DOHH2 (cell line): Measurements from ENCODE around the gene SH2B2.

Experiments used
- H3F3A ChIP-seq: fragments of 200-600 bp; sonication (generic), shearing (Covaris generic); 2 replicates; pipeline ENCODE4 v1.6.0; 2016; ENCODE audit warnings: antibody characterized with exemption, mild to moderate bottlenecking; ENCODE audit not compliant: control insufficient read depth, insufficient read depth
- H3K27ac ChIP-seq: fragments of 200-600 bp; sonication (generic); 2 replicates; pipeline ENCODE4 v1.5.1; 2014; ENCODE audit warnings: low read depth, mild to moderate bottlenecking, low read length, moderate library complexity
- H3K27me3 ChIP-seq: fragments of 200-600 bp; sonication (generic); 2 replicates; pipeline ENCODE4 v1.6.1; 2014; ENCODE audit warnings: mild to moderate bottlenecking, low read length, mixed read lengths; ENCODE audit not compliant: control insufficient read depth
- H3K36me3 ChIP-seq: fragments of 200-600 bp; sonication (generic); 2 replicates; pipeline ENCODE4 v1.6.1; 2014; ENCODE audit warnings: mild to moderate bottlenecking, low read length, moderate library complexity, mixed read lengths; ENCODE audit not compliant: control insufficient read depth
- H3K4me1 ChIP-seq: fragments of 200-600 bp; sonication (generic); 2 replicates; pipeline ENCODE4 v1.6.1; 2014; ENCODE audit warnings: mild to moderate bottlenecking, low read length, mixed read lengths; ENCODE audit not compliant: control insufficient read depth
- H3K4me2 ChIP-seq: fragments of 200-600 bp; sonication (generic); 2 replicates; pipeline ENCODE4 v1.6.0; 2014; ENCODE audit warnings: mild to moderate bottlenecking, low read length, moderate library complexity
- H3K4me3 ChIP-seq: fragments of 200-600 bp; sonication (generic); 2 replicates; pipeline ENCODE4 v1.5.1; 2014; ENCODE audit warnings: mild to moderate bottlenecking, low read length, mixed read lengths
- H3K79me2 ChIP-seq: fragments of 200-600 bp; sonication (generic); 2 replicates; pipeline ENCODE4 v1.6.1; 2014; ENCODE audit warnings: mild to moderate bottlenecking, low read length, mixed read lengths; ENCODE audit not compliant: control insufficient read depth
- H3K9me2 ChIP-seq: fragments of 200-600 bp; sonication (generic); replicated peaks from 2 replicates; pipeline ENCODE4 v1.6.1; 2014; ENCODE audit warnings: mild to moderate bottlenecking, low read length, mixed read lengths; ENCODE audit not compliant: control insufficient read depth
- H3K9me3 ChIP-seq: fragments of 200-600 bp; sonication (generic); 2 replicates; pipeline ENCODE4 v1.6.1; 2014; ENCODE audit warnings: antibody characterized with exemption, low read length, mixed read lengths; ENCODE audit not compliant: control insufficient read depth, insufficient read depth
- H4K20me1 ChIP-seq: fragments of 200-600 bp; sonication (generic); 2 replicates; pipeline ENCODE4 v1.6.0; 2014; ENCODE audit warnings: low read depth, mild to moderate bottlenecking, antibody characterized with exemption, low read length, moderate library complexity; ENCODE audit not compliant: control insufficient read depth, insufficient read depth
- EZH2phosphoT487 ChIP-seq: fragments of 200-600 bp; sonication (generic); IDR thresholded peaks from 2 replicates; pipeline ENCODE4 v1.6.1; 2017; ENCODE audit warnings: borderline replicate concordance, mild to moderate bottlenecking, antibody characterized with exemption, low read length, moderate library complexity, mixed read lengths
- TF ChIP-seq, protein P1 (sequence below): fragments of 200-600 bp; sonication (generic); IDR thresholded peaks from one replicate; pipeline ENCODE4 v1.5.1; 2014; ENCODE audit warnings: antibody characterized with exemption, mild to moderate bottlenecking, low read depth, low read length; ENCODE audit not compliant: poor library complexity, severe bottlenecking

The SH2B2 gene

DNA sequence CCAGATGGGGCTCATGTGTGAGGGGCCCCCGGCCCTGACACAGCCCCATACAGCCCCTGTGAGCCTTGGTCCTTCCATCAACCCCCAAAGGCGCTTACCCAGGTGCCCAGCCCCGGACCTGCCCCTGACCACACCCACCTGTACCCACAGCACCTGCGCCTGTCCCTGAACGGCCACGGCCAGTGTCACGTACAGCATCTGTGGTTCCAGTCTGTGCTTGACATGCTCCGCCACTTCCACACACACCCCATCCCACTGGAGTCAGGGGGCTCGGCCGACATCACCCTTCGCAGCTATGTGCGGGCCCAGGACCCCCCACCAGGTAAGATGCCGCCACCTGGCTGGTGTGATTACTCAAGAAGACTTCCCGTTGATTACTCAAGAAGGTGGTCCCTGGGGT lies 33.5 kb downstream of the SH2B2 start:
- no peaks in the 10 kb centered on the region for H3K9me2 ChIP-seq
- peaks cover 57% of the 10 kb centered on the region for H3K79me2 ChIP-seq
- peaks cover 56% of the 10 kb centered on the region for H3K4me1 ChIP-seq
- 0 out of 2 replicates have a peak overlapping the region, but pooled peaks have one; percentile 0 for H3K27ac ChIP-seq
- H3K4me3 ChIP-seq = no peak overlapping the region
- peaks cover 24% of the 10 kb centered on the region for H4K20me1 ChIP-seq
- H3K4me2 ChIP-seq = no peak overlapping the region
- no peaks in the 10 kb centered on the region for H3K27me3 ChIP-seq
- peaks cover 42% of the 10 kb centered on the region for H3F3A ChIP-seq
- TF ChIP-seq EZH2phosphoT487 = no peak
- TF ChIP-seq, protein P1, sequence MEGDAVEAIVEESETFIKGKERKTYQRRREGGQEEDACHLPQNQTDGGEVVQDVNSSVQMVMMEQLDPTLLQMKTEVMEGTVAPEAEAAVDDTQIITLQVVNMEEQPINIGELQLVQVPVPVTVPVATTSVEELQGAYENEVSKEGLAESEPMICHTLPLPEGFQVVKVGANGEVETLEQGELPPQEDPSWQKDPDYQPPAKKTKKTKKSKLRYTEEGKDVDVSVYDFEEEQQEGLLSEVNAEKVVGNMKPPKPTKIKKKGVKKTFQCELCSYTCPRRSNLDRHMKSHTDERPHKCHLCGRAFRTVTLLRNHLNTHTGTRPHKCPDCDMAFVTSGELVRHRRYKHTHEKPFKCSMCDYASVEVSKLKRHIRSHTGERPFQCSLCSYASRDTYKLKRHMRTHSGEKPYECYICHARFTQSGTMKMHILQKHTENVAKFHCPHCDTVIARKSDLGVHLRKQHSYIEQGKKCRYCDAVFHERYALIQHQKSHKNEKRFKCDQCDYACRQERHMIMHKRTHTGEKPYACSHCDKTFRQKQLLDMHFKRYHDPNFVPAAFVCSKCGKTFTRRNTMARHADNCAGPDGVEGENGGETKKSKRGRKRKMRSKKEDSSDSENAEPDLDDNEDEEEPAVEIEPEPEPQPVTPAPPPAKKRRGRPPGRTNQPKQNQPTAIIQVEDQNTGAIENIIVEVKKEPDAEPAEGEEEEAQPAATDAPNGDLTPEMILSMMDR = no peak
- H3K36me3 ChIP-seq = peaks cover 91% of the 10 kb centered on the region
- no peaks in the 10 kb centered on the region for H3K9me3 ChIP-seq

DNA sequence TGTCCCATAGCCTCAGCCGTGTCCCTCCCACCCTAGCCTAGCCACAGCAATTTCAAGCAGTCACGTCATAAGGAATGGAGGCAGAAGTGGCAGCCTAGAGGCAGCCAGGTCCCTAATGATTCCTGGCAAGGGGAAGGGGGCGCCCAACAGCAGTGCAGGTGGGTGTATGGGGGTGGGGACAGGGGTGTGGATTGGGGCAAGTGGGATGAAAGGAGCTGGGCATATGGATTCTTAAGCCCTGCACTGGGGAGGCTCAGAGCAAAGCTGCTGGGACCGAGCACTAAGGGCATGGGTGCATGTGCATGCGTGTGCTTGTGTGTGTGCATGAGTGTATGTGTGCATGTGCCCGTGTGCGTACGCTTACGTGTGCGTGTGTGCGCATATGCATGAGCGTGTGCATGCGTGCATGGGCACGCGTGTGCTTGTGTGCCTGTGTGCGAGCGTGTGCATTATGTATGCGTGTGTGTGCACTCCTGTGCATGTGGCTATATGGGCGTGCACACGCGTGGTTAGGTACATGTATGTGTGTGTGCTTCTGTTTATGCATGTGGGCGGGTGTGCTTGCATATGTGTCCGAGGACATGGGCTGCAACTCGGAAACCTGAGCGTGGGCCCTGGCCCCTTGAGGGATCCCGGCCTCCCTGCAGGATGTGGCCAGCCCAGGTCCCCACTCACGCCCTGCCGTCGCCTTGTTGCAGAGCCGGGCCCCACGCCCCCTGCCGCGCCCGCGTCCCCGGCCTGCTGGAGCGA lies 34.1 kb downstream of the SH2B2 start:
- Histone ChIP-seq H3F3A (peaks cover 41% of the 10 kb centered on the region), H3K4me1 (peaks cover 59% of the 10 kb centered on the region), H3K4me3 (no peak overlapping the region; the same call in 1 of the 2 replicates), H3K79me2 (peaks cover 62% of the 10 kb centered on the region), H3K27me3 (no peaks in the 10 kb centered on the region), H3K9me2 (no peaks in the 10 kb centered on the region), H3K36me3 (peaks cover 91% of the 10 kb centered on the region), H3K9me3 (no peaks in the 10 kb centered on the region), H4K20me1 (peaks cover 24% of the 10 kb centered on the region), H3K27ac (no peak overlapping the region), H3K4me2 (peak overlapping the region; percentile 15; the same call in 1 of the 2 replicates)
- TF ChIP-seq, protein P1 = no peak
- TF ChIP-seq EZH2phosphoT487 = no peak

DNA sequence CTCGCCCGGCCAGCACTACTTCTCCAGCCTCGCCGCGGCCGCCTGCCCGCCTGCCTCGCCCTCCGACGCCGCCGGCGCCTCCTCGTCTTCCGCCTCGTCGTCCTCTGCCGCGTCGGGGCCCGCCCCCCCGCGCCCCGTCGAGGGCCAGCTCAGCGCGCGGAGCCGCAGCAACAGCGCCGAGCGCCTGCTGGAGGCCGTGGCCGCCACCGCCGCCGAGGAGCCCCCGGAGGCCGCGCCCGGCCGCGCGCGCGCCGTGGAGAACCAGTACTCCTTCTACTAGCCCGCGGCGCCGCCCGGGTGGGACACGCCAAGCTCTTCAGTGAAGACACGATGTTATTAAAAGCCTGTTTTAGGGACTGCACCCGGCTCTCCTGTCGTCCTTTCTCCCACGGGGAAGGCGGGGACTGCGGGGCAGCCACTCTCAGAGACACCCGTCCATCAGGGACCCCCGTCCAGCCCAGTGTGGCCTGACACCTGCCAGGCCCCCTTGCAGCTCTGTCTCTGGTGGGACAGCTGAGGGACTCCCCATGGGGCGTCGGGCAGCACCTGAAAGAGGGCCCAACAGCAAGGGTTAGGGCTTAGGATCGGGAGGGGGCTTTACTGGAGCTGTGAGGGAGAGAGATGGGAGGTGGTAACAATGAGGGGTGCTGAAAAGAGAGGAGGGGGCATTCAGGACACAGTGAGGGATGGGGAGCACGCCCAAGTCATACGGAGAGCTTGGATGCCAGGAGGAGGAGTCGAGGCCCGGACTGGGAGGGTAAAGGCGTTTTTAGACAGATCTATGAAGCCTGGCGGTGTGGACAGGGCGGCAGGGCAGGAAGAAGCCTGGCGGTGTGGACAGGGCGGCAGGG lies 34.9 kb downstream of the SH2B2 start:
- 0 out of 2 replicates have a peak overlapping the region, but pooled peaks have one; percentile 4 for H3K4me3 ChIP-seq

More for the DNA sequence above, 34.9 kb downstream of the SH2B2 start:
- Histone ChIP-seq H3K79me2 (peaks cover 69% of the 10 kb centered on the region), H3F3A (peaks cover 37% of the 10 kb centered on the region), H4K20me1 (peaks cover 26% of the 10 kb centered on the region), H3K9me2 (no peaks in the 10 kb centered on the region), H3K4me1 (peaks cover 67% of the 10 kb centered on the region), H3K9me3 (no peaks in the 10 kb centered on the region), H3K36me3 (peaks cover 96% of the 10 kb centered on the region), H3K4me2 (peak overlapping the region; percentile 26; the same call in 1 of the 2 replicates), H3K27ac (no peak overlapping the region), H3K27me3 (no peaks in the 10 kb centered on the region)
- no peak for TF ChIP-seq EZH2phosphoT487
- TF ChIP-seq, protein P1 = no peak
